GM18951 (cell line): Measurements from ENCODE around the gene ZNF710.

Source experiments
- POLR2A ChIP-seq: IDR thresholded peaks from 4 replicates; pipeline ENCODE4 v1.6.1; 2011; ENCODE audit warnings: mild to moderate bottlenecking; ENCODE audit not compliant: insufficient read length, insufficient read depth; ENCODE audit errors: extremely low read depth
- in situ Hi-C: fragments of 300-500 bp; cut with MboI; formaldehyde crosslinking; loops from one replicate; pipeline ENCODE4 v1.12.0; 2022; ENCODE audit warnings: low sequenced_read_pairs, mixed read lengths, inconsistent platforms; ENCODE audit not compliant: unreplicated experiment

ZNF710 gene

DNA sequence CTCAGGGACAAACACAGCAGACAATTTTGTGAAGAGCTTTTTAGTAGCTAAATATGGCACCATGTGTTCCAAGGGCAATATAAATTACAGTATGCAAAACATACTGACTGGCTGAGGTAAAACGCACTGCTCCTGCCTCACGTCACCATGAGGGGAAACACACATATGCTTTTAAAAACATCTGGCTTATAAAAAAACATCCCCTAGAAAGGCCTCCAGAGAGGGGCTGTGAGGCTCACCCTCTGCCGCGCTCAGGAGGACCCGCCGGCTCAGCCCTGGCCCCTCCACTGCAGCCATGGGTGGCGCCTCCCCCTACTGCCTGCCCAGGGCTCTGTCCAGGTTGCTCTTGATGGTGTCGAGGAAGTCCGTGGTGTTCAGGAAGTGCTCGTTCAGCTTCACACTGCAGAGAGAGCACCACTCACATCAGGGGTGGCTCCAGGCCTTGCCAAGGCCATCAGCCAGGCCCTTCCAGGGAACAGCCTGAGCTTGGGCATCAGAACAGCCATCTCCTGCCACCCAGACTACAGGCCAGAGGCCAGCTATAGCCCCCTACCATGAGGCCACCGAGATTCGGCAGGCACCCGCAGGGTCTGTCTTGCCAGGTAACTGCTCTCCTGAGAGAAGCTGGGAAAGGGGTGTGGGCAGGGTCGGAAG, 83.0 kb downstream of the ZNF710 start:
- in situ Hi-C loops = loop anchor here (10.0 kb wide), 1 partner anchor 329 kb away; the partner anchor contains the start of gene MESP1
- TF ChIP-seq POLR2A = no peak

DNA sequence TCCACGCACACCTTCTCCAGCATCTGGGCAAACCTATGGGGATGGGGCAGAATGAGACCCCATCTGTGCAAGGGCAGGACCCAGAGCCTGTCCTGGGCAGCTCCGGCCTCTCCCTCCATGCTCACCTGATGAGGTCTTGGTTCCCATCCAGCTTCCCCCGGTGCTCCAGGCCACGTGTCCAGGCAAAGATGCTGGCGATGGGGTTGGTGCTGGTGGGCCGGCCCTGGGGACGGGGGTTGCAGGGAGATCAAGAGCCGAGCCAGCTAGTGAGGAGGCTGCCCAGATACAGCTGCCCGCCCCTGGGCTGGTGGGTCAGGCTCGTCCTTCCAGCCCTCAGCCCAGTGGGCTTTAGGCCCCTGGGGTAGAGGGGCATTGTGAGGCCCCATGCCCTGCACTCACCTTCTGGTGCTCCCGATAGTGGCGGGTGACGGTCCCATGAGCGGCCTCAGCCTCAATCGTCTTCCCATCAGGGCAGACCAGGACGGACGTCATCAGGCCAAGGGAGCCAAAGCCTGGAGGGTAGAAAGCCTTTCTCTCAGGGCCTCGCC, 83.8 kb downstream of the ZNF710 start:
- in situ Hi-C loops = loop anchor here (10.0 kb wide), 1 partner anchor 330 kb away; the partner anchor contains the start of gene MESP1
- no peak for TF ChIP-seq POLR2A

DNA sequence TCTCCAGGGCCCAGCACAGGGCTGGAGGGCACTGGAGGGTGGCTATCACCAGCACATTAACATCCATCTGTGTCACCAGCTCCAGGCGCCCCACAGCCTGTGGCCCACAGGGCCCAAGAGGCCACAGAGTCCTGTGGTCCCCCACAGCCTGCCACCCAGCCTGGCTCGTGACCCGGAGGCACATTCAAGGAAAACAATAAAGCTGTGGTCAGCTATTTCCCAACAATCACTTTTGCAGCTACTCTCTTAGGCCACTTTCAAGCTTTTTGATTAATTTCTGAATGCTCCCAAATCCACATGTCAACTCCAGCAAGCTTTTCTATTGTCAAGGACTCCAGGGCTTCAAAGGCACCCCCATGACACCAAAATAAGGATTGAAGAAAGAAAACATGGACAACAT, 84.4 kb downstream of the ZNF710 start:
- in situ Hi-C loops = loop anchor here (10.0 kb wide), 1 partner anchor 331 kb away; the partner anchor contains the start of gene MESP1
- no peak for TF ChIP-seq POLR2A

DNA sequence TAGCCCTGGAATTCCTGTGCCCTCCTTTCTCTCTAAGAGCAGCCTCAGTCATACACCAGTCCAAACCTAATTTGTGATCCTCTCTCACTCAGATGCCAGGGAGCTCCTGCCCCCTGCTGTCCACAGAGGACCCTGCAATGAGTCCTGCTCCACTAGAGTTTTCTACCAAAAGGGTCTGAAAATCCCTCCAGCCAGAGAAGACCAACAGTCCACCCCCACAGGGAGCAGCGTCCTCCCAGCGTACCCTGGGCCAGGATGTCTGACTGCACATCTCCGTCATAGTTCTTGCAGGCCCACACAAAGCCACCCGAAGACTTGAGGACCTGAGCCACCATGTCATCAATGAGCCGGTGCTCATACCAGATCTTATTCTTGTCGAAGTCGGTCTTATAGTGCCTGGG, 85.7 kb downstream of the ZNF710 start:
- in situ Hi-C loops = loop anchor here (10.0 kb wide), 1 partner anchor 332 kb away; the partner anchor contains the start of gene MESP1
- no peak for TF ChIP-seq POLR2A

DNA sequence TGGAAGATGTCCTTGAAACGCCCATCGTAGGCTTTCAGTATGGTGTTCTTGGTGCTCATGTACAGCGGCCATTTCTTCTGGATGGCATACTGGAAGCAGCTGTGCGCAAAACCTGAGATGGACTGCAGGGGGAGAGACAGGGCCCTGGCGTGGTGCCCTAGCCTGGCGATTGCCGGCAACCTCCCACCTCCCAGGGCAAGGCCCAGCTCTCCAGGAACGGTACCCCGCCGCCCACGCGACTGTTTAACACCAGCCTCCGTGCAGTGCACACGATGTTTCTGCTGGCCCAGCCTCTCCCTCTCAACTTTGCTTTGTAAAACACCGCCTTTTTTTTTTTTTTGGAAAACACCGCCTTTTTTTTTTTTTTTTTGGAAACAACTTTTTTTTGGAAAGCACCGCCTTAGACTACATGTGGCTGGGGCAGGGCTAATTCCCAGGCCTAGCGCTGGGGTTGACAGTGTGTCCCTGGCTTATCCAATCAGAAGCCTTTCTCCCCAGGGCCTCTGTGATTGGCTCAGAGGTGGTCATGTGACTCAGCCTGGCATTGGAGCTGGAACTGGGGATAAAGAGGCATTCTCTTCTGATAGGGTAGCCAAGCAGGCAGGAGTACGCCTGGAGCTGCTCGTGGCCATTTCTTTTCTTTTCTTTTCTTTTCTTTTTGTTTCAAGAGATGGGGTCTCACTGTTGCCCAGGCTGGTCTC, 86.5 kb downstream of the ZNF710 start:
- in situ Hi-C loops = loop anchor here (10.0 kb wide), 1 partner anchor 333 kb away; the partner anchor contains the start of gene MESP1
- no peak for TF ChIP-seq POLR2A

DNA sequence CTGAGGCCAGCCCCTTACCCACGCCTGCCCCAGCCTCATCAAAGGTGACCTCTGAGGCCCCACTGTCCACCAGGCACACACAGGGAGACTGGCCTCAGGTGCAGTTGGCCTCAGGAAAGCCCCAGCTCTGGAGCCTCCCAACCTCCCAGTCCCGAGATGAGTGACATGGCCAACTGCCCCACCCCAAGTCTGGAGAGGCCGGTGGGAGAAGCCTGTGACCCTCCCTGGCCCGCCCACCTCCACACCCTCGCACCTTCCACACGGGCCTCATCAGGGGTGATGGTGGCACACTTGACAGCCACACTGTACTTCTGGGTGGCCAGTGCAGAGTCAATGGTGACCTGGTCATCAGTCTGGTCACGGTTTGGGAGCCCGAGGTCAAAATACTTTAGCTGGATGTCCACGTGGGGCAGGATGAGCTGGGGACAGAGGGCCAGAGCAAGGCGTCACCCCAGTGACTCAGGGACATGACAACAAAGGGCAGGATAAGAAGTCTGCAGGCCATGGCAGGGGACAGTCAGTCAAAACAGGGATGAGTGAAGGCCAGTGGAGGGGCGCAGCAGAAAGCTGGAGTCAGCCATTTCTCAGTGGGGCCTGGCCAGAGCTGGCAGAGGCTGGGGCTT, 89.2 kb downstream of the ZNF710 start:
- in situ Hi-C loops = no loop called here
- TF ChIP-seq POLR2A = no peak

DNA sequence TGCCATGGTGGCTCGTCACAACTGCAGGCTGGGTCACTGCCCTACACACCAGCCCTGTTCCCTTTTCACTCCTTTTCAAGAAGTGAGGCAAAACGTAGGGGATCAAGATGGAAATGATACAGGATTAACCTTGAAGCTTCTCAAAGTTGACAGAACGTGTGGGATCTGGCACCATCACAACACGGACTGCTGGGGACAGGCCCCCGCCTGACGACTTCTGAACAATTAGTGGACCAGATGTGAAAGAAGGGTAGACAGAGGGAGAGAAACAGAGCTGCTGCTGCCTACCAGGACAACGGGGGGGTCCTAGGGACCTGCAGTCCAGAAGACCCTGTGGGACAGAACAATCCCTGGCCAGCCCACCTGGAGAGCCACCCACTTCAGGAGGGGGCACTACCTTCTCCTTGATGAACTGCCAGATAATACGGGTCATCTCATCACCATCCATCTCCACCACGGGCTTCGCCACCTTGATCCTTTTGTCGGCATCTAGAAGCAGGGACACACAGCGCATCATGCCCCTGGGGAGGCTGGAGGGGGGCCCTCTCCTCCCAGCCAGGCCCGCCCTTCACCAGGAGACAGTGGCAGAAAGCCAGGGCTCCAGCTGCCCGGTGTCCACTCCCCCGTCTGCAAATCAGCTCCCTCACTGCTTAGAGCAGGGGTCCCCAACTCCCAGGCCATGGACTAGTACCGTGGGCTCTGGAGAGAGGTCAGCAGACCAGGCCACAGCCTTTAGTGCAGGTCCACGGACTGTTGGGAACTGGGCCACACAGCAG, 90.2 kb downstream of the ZNF710 start:
- in situ Hi-C loops = no loop called here
- TF ChIP-seq POLR2A = no peak

DNA sequence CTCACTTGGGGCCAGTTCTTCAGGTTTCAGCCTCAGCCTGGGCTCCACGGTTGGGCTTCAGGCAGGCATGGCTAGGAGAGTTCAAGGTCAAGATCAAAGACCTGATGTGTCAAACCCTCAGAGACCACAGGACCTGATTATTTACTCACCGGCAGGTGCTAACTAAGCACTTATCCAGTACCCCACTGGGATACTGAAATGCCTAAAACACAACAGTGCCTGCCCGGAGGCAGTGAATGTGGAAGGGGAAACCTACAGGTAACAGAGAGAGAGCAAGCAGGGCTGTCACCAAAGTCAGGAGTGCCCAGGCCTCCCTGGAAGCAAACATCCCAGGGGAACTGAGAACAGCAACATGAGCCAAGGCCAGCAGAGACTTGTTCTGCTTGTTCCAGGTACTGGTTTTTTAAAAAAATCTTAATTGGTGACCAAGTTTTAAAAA, 94.4 kb downstream of the ZNF710 start:
- in situ Hi-C loops = no loop called here
- TF ChIP-seq POLR2A = no peak

DNA sequence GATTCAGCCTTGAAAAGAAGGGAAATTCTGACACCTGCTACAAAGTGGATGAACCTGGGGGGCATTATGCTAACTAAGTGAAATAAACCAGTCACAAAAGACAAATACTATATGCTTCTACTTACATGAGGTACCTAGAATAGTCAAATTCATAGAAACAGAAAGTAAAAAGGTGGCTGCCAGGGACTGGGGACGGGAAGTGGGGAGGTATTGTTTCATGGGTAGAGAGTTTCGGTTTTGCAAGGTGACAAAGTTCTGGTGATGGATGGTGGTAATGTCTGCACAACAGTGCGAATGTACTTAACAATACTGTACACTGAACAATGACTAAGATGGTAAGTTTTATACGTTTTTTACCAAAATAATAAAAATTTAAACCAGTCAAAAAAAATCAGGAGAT, 96.4 kb downstream of the ZNF710 start:
- in situ Hi-C loops = no loop called here
- peak; percentile 19 for TF ChIP-seq POLR2A

DNA sequence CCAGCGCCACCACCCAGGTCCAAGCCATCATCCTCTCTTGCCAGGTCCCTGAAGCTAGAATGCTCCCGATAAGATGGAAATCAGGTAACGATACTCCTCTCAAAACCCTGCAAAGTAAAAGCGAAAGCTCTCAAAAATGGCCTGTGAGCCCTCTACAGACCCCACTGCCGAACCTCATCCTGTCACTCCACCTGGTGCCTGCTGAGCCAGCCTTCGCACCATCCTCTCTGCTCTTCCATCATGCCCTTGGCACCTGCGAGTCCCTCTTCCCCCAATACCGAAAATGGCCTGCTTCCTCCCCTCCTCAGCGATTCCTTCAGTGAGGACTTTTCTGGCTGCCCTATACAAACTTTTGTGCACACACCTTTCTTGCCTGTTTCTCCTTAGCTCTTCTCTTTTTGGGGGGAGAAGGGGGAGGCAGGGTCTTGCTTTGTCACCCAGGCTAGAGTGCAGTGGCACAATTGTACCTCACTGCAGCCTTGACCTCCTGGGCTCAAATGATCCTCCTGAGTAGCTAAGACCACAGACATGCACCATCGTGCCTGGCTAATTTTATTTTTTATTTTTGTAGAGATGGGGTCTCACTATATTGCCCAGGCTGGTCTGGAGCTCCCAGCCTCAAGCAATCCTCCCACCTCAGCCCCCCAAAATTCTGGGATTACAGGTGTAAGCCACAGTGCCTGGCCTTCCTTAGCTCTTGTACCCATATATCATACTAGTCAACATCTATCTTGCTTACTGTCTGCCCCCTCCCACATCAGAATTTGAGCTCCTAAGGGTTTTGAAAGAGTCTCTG, 98.1 kb downstream of the ZNF710 start:
- in situ Hi-C loops = no loop called here
- TF ChIP-seq POLR2A = peak; percentile 21

DNA sequence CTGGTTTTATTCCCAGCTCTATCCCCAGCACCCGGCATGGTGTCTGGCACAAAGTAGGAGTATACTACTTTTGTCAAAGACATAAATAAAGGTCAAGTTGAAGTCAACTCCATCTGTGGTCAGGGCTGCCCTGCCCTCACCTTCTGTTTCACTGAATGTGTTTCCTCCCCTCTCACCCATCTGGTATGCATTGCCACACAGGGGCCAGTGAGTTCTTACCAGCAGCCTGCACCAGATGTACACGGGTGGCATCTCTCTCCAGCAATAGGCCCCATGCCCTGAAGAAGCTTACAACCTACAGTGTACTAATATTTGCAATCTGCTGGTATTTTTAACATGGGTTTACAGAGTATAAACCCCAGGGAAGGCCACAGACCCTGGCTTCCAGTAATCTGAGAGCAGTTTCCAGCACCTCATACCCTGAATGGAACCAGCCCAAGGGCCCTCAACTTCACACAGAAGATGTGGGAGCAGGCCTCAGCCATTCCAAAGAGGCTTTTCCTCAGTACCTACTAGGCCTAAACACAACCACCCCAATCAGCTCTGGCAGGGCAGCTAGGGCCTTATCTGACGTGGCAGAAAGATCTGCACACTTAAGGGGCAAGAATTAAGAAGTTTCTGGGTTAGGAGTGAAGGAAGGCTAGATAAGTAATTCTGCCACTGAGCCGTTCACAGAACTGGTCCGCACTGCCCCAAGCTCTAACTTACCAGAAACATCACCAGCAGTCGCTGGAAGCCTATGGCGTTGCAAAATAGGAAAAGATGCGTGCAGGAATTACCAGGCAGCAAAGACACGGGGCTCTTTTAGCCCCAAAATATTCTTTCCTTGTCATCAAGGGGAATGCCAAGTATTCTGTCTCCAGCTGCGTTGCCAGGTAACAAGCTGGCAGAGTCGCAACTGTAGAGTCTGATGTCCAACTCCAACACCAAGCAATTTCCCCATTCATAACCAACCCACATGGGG, 99.0 kb downstream of the ZNF710 start:
- in situ Hi-C loops = no loop called here
- no peak for TF ChIP-seq POLR2A
